SIG-M5 treated with dmso at 0.1 percent for 504 hours (cell line): ENCODE results near the gene RPL31.

Experiments
- DNase-seq: peaks from one replicate; lab custom pipeline; 2025; ENCODE audit not compliant: unreplicated experiment; lab: John Stamatoyannopoulos, UW

Gene RPL31

GRCh38 chr2:100974712-100975520 is 27.2 kb upstream of the RPL31 start:
- DNase-seq, result no peak

GRCh38 chr2:100975521-100975785 is 26.6 kb upstream of the RPL31 start:
- DNase-seq, result no peak

GRCh38 chr2:100976061-100976460 is 26.0 kb upstream of the RPL31 start:
- no peak for DNase-seq

GRCh38 chr2:100976645-100977391 is 25.3 kb upstream of the RPL31 start:
- no peak for DNase-seq

- no peak for DNase-seq
Observed at GRCh38 chr2:100977511-100977910, 24.6 kb upstream of the RPL31 start.

- DNase-seq, result no peak
Observed at GRCh38 chr2:100978582-100979191, 23.4 kb upstream of the RPL31 start.

- DNase-seq, result no peak
Observed at GRCh38 chr2:100980046-100980445, 22.0 kb upstream of the RPL31 start.

GRCh38 chr2:100981011-100981410 is 21.1 kb upstream of the RPL31 start:
- DNase-seq, result no peak

- DNase-seq, result no peak
Observed at GRCh38 chr2:100982431-100982861, 19.6 kb upstream of the RPL31 start.

GRCh38 chr2:100983201-100983600 is 18.9 kb upstream of the RPL31 start:
- no peak for DNase-seq

- no peak for DNase-seq
Observed at GRCh38 chr2:100983684-100984310, 18.3 kb upstream of the RPL31 start.

GRCh38 chr2:100984892-100985307 is 17.2 kb upstream of the RPL31 start:
- DNase-seq, result peak; percentile 66

- DNase-seq, result no peak
Observed at GRCh38 chr2:100986157-100986556, 15.9 kb upstream of the RPL31 start.

- DNase-seq, result no peak
Observed at GRCh38 chr2:100987536-100987935, 14.6 kb upstream of the RPL31 start.

- no peak for DNase-seq
Observed at GRCh38 chr2:100987974-100988373, 14.1 kb upstream of the RPL31 start.

GRCh38 chr2:100988630-100989417 is 13.3 kb upstream of the RPL31 start:
- no peak for DNase-seq

GRCh38 chr2:100989666-100990065 is 12.4 kb upstream of the RPL31 start:
- no peak for DNase-seq

- DNase-seq, result no peak
Observed at GRCh38 chr2:100990166-100990565, 11.9 kb upstream of the RPL31 start.

- no peak for DNase-seq
Observed at GRCh38 chr2:100990650-100991403, 11.3 kb upstream of the RPL31 start.

- no peak for DNase-seq
Observed at GRCh38 chr2:100991404-100991773, 10.7 kb upstream of the RPL31 start.
